GM10248 (cell line): ENCODE measurements around the gene NVL.

Experiments
- CTCF ChIA-PET: fragments of 300-600 bp; sonication (Branson Sonifier 250); formaldehyde crosslinking; extraction: SDS; loops from one replicate; lab custom pipeline; 2021; ENCODE audit warnings: antibody characterized with exemption; lab: Yijun Ruan, JAX
- POLR2A ChIA-PET: fragments of 350-650 bp; sonication (Branson Sonifier 250); formaldehyde crosslinking; extraction: SDS; loops from one replicate; lab custom pipeline; 2020; ENCODE audit warnings: antibody characterized with exemption; lab: Yijun Ruan, JAX
- DNase-seq: peaks from one replicate; pipeline ENCODE4 v3.0.0; 2012; ENCODE audit errors: extremely low spot score
- CTCF ChIP-seq: IDR thresholded peaks from 2 replicates; pipeline ENCODE4 v1.5.1; 2012; ENCODE audit warnings: mild to moderate bottlenecking, low read depth; ENCODE audit errors: extremely low read depth, missing control alignments, control extremely low read depth

The NVL gene

DNA sequence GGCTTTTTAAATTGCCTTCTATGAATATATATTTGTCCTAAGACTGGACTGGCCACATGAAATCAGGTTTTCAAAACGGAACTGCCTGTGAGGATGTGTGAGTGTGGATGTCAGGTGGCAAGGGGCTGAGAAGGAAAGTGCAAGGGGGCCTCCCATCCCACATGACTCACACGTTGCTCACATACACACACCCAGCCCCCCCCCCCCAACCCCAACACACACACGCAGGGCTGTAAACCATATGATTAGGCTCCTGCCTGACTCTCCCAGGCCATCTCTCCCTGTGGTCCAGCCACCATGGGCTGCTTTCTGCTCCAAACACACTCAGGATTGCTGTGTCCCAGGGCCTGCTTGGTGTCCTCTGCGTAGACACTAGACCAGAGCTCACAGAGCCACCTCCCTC, 124.5 kb downstream of the NVL start:
- ChIA-PET POLR2A (interaction anchor here (0.6 to 1.1 kb wide), 3 partner anchors 13 to 54 kb away, joined by 3 to 8 read pairs (median 3); no protein-coding TSS in a partner anchor), CTCF (interaction anchor here (1.0 to 2.7 kb wide), 4 partner anchors 9 to 717 kb away, joined by 3 to 7 read pairs (median 4); no protein-coding TSS in a partner anchor)
- no peak for TF ChIP-seq CTCF
- no peak for DNase-seq

GRCh38 chr1:224203243-224204016, 126.5 kb downstream of the NVL start:
- TF ChIP-seq CTCF: no peak
- CTCF ChIA-PET: interaction anchor here (1.4 to 2.7 kb wide), 3 partner anchors 10 to 38 kb away, joined by 3 to 7 read pairs (median 6); no protein-coding TSS in a partner anchor
- no peak for DNase-seq
- POLR2A ChIA-PET: no interaction called here

DNA sequence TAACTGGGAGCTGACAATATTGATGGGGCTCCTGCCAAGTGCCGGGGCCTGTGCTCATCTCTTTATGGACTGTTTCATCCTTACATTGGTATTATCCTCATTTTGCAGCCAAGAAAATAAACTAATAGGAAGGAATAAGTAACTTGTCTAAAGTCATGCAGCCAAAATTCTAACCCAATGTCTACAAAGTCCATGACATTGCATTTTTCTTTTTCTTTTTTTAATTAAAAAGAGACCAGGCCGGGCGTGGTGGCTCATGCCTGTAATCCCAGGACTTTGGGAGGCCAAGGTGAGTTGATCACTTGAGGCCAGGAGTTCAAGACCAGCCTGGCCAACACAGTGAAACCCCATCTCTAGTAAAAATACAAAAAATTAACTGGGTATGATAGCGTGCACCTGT, 128.1 kb downstream of the NVL start:
- TF ChIP-seq CTCF: no peak
- no peak for DNase-seq
- CTCF ChIA-PET: no interaction called here
- POLR2A ChIA-PET: interaction anchor here (1.0 kb wide), 1 partner anchor 12 kb away, joined by 4 read pairs; no protein-coding TSS in a partner anchor

DNA sequence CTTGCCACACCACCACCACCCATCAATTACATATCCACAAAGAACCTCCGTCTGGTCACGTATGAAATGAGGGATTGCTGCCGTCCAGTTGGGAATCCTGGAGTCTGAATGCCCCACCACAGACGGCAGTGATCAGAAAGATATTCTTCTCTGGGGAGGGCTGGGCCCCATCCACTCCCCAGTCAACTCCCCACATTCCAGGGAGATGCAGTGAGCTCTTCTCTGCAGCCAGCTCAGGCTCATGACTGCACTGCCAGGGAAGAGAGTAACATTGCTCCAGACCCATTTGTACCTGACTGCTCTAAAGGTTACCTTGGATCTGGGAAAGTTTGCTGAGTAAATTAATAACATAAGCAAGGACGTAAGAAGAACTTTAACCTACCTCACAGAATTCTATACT, 128.6 kb downstream of the NVL start:
- CTCF ChIA-PET: no interaction called here
- POLR2A ChIA-PET: interaction anchor here (1.0 kb wide), 1 partner anchor 11 kb away, joined by 4 read pairs; no protein-coding TSS in a partner anchor
- DNase-seq: no peak
- TF ChIP-seq CTCF: no peak

- ChIA-PET CTCF (no interaction called here), POLR2A (no interaction called here)
- TF ChIP-seq CTCF: no peak
- no peak for DNase-seq
Measured at GRCh38 chr1:224199679-224200078, 130.3 kb downstream of the NVL start.

- ChIA-PET CTCF (interaction anchor here (1.2 kb wide), 1 partner anchor 21 kb away, joined by 3 read pairs; no protein-coding TSS in a partner anchor), POLR2A (interaction anchor here (0.6 to 0.9 kb wide), 2 partner anchors 16 to 1411 kb away, joined by 5 to 6 read pairs; partner anchors contain the start of gene DEGS1)
- TF ChIP-seq CTCF: no peak
- DNase-seq: no peak
Measured at GRCh38 chr1:224198572-224198971, 131.4 kb downstream of the NVL start.
